Muscle of arm (tissue), 12 donors: ENCODE data around the gene SGIP1. TPM values are rescaled to one million over a fixed set of nuclear protein-coding genes. Genes with fewer than 3 reads are reported as not detected.
"Not testable (repeated sequence)": the region's sequence is repeated elsewhere in the genome, so short reads cannot be mapped to it uniquely, and the experiment has no call there.

ENCODE experiments used
- DNase-seq: peaks from one replicate; pipeline ENCODE4 v3.0.0-alpha.2; 2013
- polyA plus RNA-seq, 12 donors: library from polyadenylated mRNA; unstranded; fragments of 120-200 nt; gene quantifications; one replicate each; pipeline ENCODE4 v1.2.1, GENCODE V29; 2013; ENCODE audit not compliant: insufficient read length in 12 of 12

SGIP1 gene
- polyA plus RNA-seq, 12 donors = 1.1 to 5.3 (median 2.2) TPM; not detected in 1

- DNase-seq = no peak
These were observed 19.9 kb downstream of the SGIP1 start for GRCh38 chr1:66553846-66554245.

DNA sequence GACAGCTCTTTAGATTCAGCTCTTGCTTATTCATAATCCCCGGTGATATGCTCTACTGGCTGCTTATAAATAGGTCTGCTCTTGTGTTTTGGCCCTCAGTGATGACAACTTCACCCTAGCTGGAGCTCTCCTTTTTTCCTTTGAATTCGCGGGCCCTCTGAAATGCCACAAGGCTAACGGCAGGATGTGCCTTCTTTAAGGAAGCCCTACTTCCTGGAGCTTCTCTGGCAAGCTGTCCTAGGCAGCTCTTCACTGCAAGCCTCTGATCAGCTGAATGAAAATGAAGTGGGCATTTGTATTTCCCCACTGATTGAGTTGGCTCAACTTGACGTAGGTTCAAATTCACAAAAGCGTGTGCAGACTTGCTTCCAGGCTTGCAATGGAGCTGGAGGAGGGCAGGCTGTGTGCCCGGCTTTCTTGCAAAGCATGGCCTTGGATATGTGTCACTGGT, 22.2 kb downstream of the SGIP1 start:
- no peak for DNase-seq

GRCh38 chr1:66557157-66557556, 23.2 kb downstream of the SGIP1 start:
- DNase-seq = no peak

DNA sequence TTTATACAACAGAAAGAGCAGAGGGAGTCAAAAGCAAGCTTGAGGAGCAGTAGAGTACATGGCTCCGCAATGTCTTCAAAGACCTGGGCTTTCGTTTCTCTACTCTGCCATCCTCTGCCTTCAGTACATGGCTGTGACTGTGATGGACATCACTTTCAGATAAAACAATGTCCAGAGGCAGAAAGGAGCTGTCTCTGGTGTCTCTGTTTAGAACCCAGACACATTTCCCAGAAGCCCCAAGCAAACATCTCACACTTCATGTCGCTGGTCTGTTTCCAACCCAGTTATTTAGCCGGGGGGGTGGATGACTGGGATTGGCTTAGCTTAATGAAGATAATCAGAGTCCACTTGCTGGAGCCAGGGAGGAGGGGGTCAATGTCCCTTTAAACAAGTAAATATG, 25.6 kb downstream of the SGIP1 start:
- no peak for DNase-seq

DNA sequence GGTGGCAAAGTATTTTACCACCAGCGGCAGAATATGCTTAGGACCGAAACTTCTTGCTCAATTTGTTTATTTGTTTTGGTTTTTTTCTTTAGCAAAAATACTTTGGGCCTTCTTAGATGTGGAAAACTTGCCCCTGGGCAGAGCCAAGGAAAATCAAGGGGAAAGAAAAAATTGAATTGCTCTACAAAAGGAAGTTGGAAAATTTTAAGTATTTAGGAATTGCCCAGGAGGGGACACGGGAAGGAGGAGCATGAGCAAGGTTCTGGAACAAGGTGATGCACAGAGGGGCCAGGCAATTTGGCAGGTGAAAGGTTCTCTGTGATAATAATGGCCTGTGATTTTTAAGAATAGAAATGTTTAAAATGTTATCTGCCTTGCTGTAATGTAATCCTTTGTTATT, 28.6 kb downstream of the SGIP1 start:
- no peak for DNase-seq

GRCh38 chr1:66563094-66563800, 29.3 kb downstream of the SGIP1 start:
- peak; percentile 13 for DNase-seq

GRCh38 chr1:66563941-66564630, 30.1 kb downstream of the SGIP1 start:
- no peak for DNase-seq

DNA sequence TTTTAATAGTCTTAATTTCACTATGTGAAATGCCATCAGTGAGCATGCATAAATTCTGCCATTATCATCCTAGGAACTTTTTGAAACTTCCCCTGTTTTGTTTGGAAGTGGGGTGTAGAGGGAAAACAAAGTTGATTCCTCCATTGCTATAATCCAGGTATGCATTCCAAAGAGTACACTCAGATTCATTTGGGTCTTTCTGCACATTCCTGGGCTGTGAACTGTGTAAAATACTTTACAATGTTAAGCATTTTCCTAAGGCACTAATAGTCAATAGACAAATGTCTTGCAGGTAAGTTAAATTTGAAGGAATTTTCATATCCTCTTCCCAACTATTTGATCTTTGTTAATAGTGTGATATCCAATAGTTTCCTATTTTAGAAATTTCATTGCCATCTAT, 36.2 kb downstream of the SGIP1 start:
- DNase-seq = no peak

DNA sequence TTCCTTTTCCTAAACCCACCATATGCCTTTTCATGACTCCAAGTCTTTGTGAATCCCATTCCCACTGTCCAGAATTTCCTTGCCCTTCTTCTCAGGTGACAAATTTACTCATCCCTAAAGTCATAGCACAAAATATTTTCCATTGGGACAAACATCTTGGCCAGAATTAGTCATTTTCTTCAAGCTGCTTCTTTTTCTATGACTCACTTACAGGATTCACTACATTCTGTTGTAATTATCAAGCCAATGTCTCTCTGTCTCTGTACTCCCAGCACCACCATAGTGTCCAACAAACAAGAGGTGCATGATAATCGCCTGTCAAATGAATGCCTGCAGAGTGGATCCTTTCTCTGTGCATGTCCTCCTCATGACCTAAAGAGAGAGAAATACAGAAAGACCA, 37.8 kb downstream of the SGIP1 start:
- DNase-seq = no peak

DNA sequence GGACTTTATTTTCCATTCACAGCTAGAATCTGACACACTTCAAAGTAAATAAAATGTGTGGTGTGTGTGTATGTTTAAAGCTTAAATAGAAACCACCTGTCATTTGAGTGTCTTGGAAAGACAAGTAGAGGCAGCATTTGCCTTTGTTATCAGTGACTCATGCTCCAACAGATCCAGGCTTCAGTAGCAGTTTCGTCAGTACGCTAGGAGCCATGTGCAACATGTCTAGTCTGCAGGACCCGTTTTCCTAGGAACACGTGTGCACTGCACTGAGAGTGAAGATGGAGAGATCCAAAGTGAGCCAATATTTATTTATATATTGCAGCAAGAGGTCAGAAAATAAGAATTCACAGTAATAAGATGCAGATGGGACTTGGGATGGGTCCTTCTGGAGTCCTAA, 41.8 kb downstream of the SGIP1 start:
- no peak for DNase-seq

DNA sequence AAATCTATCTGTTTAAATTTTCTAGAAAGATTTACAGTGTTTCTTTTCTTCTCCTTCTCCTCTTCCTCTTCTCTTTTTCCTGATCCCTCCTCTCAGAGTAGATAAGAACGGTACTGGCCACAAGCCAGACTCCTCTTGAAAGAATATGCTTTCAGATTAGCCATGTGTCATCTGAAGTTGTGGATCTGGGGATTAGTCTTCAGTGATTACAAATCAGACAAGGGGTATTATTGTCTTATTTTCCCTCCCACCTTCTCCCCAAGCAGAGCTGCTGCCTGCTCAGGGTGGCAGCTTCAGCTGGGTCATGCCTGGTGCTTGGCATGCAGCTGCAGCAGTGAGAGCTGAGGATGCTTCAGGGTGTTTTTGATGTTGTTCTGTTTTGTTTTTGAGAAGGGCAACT, 42.7 kb downstream of the SGIP1 start:
- no peak for DNase-seq

DNA sequence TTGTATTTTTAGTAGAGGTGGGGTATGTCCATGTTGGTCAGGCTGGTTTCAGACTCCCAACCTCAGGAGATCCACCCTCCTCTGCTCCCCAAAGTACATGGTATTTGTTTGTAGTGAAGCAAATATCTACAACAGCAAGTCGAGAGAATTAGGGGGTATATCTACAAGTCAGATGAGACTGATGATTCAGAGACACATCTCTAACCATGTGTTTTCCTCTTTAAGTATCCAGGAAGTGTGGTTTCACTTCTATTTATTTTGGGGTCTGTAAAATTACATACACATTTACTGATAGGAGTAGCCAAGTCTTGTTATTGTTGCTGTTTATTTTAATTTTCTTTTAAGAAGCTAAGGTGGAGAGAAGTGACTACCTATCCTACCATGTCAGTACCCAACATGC, 44.9 kb downstream of the SGIP1 start:
- DNase-seq = no peak

- DNase-seq = no peak
These were observed 46.1 kb downstream of the SGIP1 start for GRCh38 chr1:66580081-66580480.

DNA sequence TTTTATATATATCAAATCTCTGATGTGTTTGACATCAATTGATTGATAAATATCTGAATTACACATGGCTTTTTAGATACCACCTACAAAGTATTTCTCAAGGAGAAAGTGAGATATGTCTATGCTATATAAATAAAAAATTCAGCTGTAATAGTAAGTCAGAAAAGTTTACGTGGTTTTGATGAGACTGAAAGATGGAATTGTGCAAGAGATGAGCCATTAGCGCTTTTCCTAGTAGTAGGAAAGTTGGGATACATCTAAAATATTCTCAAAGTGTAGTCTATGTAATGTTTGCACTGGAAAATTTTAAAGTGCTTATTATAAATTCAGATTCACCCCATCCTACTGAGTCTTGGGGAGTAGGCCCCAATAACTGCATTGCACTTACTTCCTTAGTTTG, 49.1 kb downstream of the SGIP1 start:
- DNase-seq = no peak

- DNase-seq = no peak
These were observed 51.0 kb downstream of the SGIP1 start for GRCh38 chr1:66585002-66585401.

- no peak for DNase-seq
These were observed 55.4 kb downstream of the SGIP1 start for GRCh38 chr1:66589326-66589725.

- DNase-seq = not testable (repeated sequence)
These were observed 58.2 kb downstream of the SGIP1 start for GRCh38 chr1:66592106-66592507.

- no peak for DNase-seq
These were observed 62.2 kb downstream of the SGIP1 start for GRCh38 chr1:66596191-66596590.

DNA sequence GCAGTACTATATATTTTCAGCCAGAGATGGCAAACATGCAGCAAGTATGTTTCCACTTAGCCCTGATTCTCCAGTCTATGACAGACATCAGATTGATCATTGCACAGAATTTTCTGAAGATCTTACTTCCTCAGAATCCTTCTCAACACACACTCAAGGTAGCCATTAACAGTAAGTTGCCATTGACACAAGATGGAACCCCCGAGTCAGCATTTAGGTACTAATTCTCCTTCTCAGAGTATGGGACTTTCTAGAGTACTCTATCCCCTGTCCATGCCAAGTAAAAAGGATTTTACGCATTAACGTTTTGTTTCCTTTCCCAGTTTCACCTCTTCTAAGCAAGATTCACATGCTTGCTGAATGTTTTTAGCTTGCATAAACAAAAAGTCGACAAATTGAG, 63.5 kb downstream of the SGIP1 start:
- no peak for DNase-seq

DNA sequence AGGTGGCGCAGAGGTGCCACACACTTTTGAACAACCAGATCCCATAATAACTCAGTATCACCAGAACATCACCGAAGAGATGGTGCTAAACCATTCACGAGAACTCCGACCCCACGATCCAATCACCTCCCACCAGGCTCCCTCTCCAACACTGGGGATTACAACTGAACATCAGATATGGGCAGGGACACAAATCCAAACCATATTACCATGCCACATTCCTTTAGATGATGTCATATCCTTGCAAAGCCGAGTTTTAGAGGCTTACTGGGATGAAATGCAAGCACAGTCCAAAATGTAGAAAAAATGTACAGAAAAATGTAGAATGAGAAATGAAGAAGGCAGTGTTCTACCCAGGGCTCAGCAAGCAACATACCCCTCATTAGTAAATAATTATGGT, 64.7 kb downstream of the SGIP1 start:
- DNase-seq = no peak

GRCh38 chr1:66599346-66599745, 65.4 kb downstream of the SGIP1 start:
- no peak for DNase-seq

DNA sequence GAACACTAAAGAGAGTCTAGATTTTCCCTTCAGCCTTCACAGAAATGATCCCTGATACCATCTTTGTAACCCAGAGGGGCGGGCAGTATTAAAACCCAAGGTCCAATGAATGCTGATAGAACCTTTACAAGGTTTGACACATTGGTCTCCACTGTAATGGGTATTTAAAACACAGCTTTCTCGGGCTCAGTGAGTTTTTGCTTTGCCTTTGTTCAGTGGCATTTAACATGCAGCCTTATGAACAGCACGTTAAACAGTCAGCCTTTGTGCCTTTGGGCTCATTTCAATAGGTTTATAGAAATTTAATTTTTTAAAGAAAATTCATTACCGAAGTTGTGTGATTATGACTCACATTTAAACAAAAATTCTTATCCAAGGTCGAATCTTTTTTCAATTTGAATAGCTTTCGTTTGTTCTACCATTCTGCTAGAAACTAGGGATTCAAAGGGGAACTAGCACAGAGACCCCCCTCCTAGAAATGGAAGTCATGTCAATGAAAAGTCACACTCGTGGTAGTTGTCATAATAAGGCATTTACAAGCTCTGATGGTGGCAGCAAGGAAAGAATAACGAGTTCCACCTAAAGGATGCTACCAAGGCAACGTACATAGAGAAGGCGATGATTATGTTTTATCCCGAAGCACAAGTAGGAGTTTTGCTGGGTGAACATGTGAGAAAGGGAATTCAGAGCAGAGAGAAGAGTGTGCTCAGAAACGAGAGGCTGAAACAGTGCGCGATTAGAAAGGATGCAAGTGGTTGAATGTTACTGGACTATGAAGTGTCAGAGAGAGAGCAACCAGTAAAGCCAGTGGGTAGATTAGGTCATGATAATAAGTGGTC, 66.2 kb downstream of the SGIP1 start:
- DNase-seq = no peak
